HEK293 (cell line): ENCODE results near the gene DLK1.

Experiments used
- CTCF ChIP-seq: fragments of 450-650 bp; formaldehyde crosslinking; IDR thresholded peaks from 2 replicates; pipeline ENCODE4 v1.5.1; 2016; ENCODE audit warnings: missing biosample characterization, missing genetic modification characterization
- HOXD13 ChIP-seq: sonication (generic); formaldehyde crosslinking; IDR thresholded peaks from 2 replicates; pipeline ENCODE4 v1.8.0; 2022; ENCODE audit warnings: missing genetic modification reagents, borderline replicate concordance
- MZF1 ChIP-seq: fragments of 450-650 bp; formaldehyde crosslinking; IDR thresholded peaks from 2 replicates; pipeline ENCODE4 v1.5.1; 2017; ENCODE audit warnings: missing biosample characterization, missing genetic modification characterization, borderline replicate concordance
- OVOL3 ChIP-seq: fragments of 450-650 bp; formaldehyde crosslinking; IDR thresholded peaks from 2 replicates; pipeline ENCODE4 v1.5.1; 2016; ENCODE audit warnings: missing biosample characterization, missing genetic modification characterization
- PRDM4 ChIP-seq: fragments of 450-650 bp; formaldehyde crosslinking; IDR thresholded peaks from 2 replicates; pipeline ENCODE4 v1.5.1; 2017; ENCODE audit warnings: missing biosample characterization, missing genetic modification characterization
- ZIC2 ChIP-seq: fragments of 450-650 bp; formaldehyde crosslinking; IDR thresholded peaks from 2 replicates; pipeline ENCODE4 v1.5.1; 2016; ENCODE audit warnings: missing biosample characterization, missing genetic modification characterization
- ZNF341 ChIP-seq: fragments of 450-650 bp; formaldehyde crosslinking; IDR thresholded peaks from 2 replicates; pipeline ENCODE4; 2016; ENCODE audit warnings: low read depth, missing biosample characterization, missing genetic modification characterization
- ZNF350 ChIP-seq: fragments of 450-650 bp; formaldehyde crosslinking; IDR thresholded peaks from 2 replicates; pipeline ENCODE4 v1.5.0; 2017; ENCODE audit warnings: missing biosample characterization, mild to moderate bottlenecking, missing genetic modification characterization
- ZNF394 ChIP-seq: fragments of 450-650 bp; formaldehyde crosslinking; IDR thresholded peaks from 2 replicates; pipeline ENCODE4 v1.5.1; 2016; ENCODE audit warnings: missing biosample characterization, missing genetic modification characterization, mild to moderate bottlenecking, moderate library complexity, borderline replicate concordance
- ZNF398 ChIP-seq: fragments of 450-650 bp; formaldehyde crosslinking; IDR thresholded peaks from 2 replicates; pipeline ENCODE4 v1.5.1; 2017; ENCODE audit warnings: missing biosample characterization, missing genetic modification characterization
- ZNF558 ChIP-seq: fragments of 450-650 bp; formaldehyde crosslinking; IDR thresholded peaks from 2 replicates; pipeline ENCODE4 v1.5.1; 2016; ENCODE audit warnings: missing biosample characterization, missing genetic modification characterization
- ZNF792 ChIP-seq: fragments of 450-650 bp; formaldehyde crosslinking; IDR thresholded peaks from 2 replicates; pipeline ENCODE4 v1.5.1; 2016; ENCODE audit warnings: missing biosample characterization, missing genetic modification characterization

GRCh38 chr14:100770046-100770445 lies 43.4 kb downstream of the DLK1 start:
- TF ChIP-seq ZNF341 (tag by site-specific recombination) (no peak), CTCF (tag by site-specific recombination) (no peak), ZNF398 (tag by site-specific recombination) (no peak), PRDM4 (no peak), ZNF558 (tag by site-specific recombination) (no peak), ZNF350 (tag by site-specific recombination) (no peak), ZIC2 (no peak), HOXD13 (CRISPR knock-in tag) (no peak), MZF1 (no peak), ZNF394 (tag by site-specific recombination) (no peak), OVOL3 (tag by site-specific recombination) (no peak), ZNF792 (tag by site-specific recombination) (no peak)
